Measurements from ENCODE around the gene GARS1.

DNA sequence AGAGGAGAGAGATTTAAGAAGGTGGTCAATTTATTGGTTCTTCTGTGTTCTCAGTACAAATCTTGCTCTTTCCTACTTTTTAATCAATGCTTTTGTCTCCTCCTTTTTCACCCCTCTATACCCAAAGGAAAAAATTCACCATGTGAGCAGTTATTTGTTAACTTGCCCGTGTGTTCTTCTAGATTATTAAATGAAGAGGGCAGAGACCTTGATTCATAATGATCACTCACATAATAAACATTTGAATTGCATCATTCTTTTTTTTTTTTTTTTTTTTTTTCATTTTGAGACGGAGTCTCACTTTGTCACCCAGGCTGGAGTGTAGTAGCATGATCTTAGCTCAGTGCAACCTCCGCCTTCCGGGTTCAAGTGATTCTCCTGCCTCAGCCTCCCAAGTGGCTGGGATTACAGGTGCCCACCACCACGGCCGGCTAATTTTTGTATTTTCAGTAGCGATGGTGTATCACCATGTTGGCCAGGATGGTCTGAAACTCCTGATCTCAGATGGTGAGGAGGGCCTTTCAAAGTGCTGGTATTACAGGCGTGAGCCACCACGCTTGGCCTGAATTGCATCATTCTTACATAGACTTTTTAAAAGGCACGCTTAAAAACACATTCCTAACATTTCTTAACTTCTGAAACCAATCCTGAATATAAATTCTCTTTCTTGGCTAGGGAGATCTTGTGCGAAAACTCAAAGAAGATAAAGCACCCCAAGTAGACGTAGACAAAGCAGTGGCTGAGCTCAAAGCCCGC, 3.6 kb downstream of the GARS1 start:
- TF ChIP-seq EZH2 (IDR thresholded peaks at IDR 0.05; ENCODE audit: insufficient read depth, poor library complexity, severe bottlenecking) = no peak
- TF ChIP-seq EZH2phosphoT487 (IDR thresholded peaks at IDR 0.05; ENCODE audit: insufficient read depth, low read depth) = no peak
